Neural progenitor cell (in vitro differentiated cells): Measurements from ENCODE around the gene CRYBB3. TPM values are rescaled to one million over a fixed set of nuclear protein-coding genes. Genes with fewer than 3 reads are reported as not detected.

ENCODE experiments used
- DNase-seq: peaks from one replicate; pipeline ENCODE4 v3.0.0-alpha.2; 2016; ENCODE audit warnings: low spot score
- H2AFZ ChIP-seq: fragments of 200-600 bp; sonication (generic); replicated peaks from 2 replicates; pipeline ENCODE4 v1.6.1; 2016; ENCODE audit warnings: antibody characterized with exemption
- H3F3A ChIP-seq: fragments of 200-600 bp; sonication (generic); 2 replicates; pipeline ENCODE4 v1.6.1; 2016; ENCODE audit warnings: antibody characterized with exemption, low read depth
- H3K27ac ChIP-seq: fragments of 200-600 bp; sonication (generic); 2 replicates; pipeline ENCODE4 v1.5.1; 2016; ENCODE audit warnings: mild to moderate bottlenecking
- H3K27me3 ChIP-seq: fragments of 200-600 bp; sonication (generic); 2 replicates; pipeline ENCODE4 v1.6.1; 2016; ENCODE audit warnings: mild to moderate bottlenecking, moderate library complexity
- H3K36me3 ChIP-seq: fragments of 200-600 bp; sonication (generic); 2 replicates; pipeline ENCODE4 v1.5.1; 2016
- H3K4me1 ChIP-seq: fragments of 200-600 bp; sonication (generic); 2 replicates; pipeline ENCODE4 v1.6.1; 2016; ENCODE audit warnings: mixed run types
- H3K4me2 ChIP-seq: fragments of 200-600 bp; sonication (generic); 2 replicates; pipeline ENCODE4 v1.6.1; 2016
- H3K4me3 ChIP-seq: fragments of 200-600 bp; sonication (generic); 2 replicates; pipeline ENCODE4 v1.5.1; 2016
- H3K79me2 ChIP-seq: fragments of 200-600 bp; sonication (generic); 2 replicates; pipeline ENCODE4 v1.6.1; 2016; ENCODE audit warnings: low read depth
- H3K9ac ChIP-seq: fragments of 200-600 bp; sonication (generic); 2 replicates; pipeline ENCODE4 v1.6.1; 2016
- H3K9me3 ChIP-seq: fragments of 200-600 bp; sonication (generic); 2 replicates; pipeline ENCODE4 v1.5.1; 2016; ENCODE audit warnings: low read depth
- H4K20me1 ChIP-seq: fragments of 200-600 bp; sonication (generic); 2 replicates; pipeline ENCODE4 v1.6.1; 2016; ENCODE audit warnings: low read depth
- H3K27ac Mint-ChIP-seq: 3 replicates; pipeline ENCODE4 v1.8.0; 2021; ENCODE audit warnings: mixed read lengths
- H3K27me3 Mint-ChIP-seq: 2 replicates; pipeline ENCODE4 v1.8.0; 2022; ENCODE audit warnings: low read depth, mild to moderate bottlenecking, inconsistent platforms, moderate library complexity, mixed read lengths; ENCODE audit not compliant: insufficient read depth
- H3K36me3 Mint-ChIP-seq: 3 replicates; pipeline ENCODE4 v1.8.0; 2021; ENCODE audit warnings: mixed read lengths
- H3K4me1 Mint-ChIP-seq: 3 replicates; pipeline ENCODE4 v1.8.0; 2021; ENCODE audit warnings: mixed read lengths
- H3K4me3 Mint-ChIP-seq: 3 replicates; pipeline ENCODE4 v1.8.0; 2021; ENCODE audit warnings: mild to moderate bottlenecking, moderate library complexity, mixed read lengths
- H3K9me3 Mint-ChIP-seq: 3 replicates; pipeline ENCODE4 v1.8.0; 2020; ENCODE audit warnings: mixed read lengths
- EZH2 ChIP-seq: fragments of 200-600 bp; sonication (generic); IDR thresholded peaks from 2 replicates; pipeline ENCODE4 v1.6.1; 2017; ENCODE audit warnings: antibody characterized with exemption, mild to moderate bottlenecking, moderate library complexity
- EZH2phosphoT487 ChIP-seq: fragments of 200-600 bp; sonication (generic); IDR thresholded peaks from 2 replicates; pipeline ENCODE4 v1.6.1; 2017; ENCODE audit warnings: antibody characterized with exemption
- total RNA-seq: library from RNA; depleted of rRNA; stranded (reverse); fragments of >200 nt; gene quantifications from 2 replicates; pipeline ENCODE4 v1.2.3, GENCODE V29; 2015; ENCODE audit warnings: low replicate concordance
- TF ChIP-seq, protein P1 (sequence below): fragments of 200-600 bp; sonication (generic); IDR thresholded peaks from 2 replicates; pipeline ENCODE4 v1.5.1; 2017; ENCODE audit warnings: antibody characterized with exemption, mild to moderate bottlenecking

Gene CRYBB3
- total RNA-seq, 1 donor from 2014 or later: not detected

DNA sequence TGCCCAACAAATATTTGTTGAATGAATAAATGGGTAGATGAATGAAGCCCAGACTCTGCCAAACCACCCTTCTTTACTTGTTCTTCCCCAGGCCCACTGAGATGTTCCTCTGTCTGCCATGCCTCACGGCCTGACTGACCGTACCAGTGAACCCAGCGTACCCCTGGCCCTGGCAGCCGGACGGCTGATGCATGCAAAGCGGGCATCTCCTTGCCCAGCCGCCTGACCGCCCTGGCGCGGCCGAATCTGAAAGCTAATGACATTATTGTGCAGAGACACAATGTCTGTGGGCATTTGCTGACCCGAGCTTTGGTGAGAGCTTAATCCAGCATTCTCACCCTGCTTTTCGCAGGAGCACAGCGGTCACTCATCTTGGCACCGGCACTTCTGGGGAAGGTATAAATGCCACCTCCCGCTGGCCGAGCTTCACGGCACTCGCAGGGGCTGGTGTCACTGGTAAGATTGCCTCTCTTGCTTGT lies 19.6 kb downstream of the CRYBB3 start, which contains the start of gene CRYBB2:
Gene CRYBB2 (plus strand): TSS at position 429 of the 479 bp plus-strand sequence. CDS start 1,791 bp downstream, outside the sequence.
- H3K27me3 Mint-ChIP-seq: peaks cover 6% of the 10 kb centered on the region
- no peak for DNase-seq
- H3K27ac ChIP-seq: no peak within 1 kb of the TSS
- H4K20me1 ChIP-seq: no peaks in the 10 kb centered on the region
- peaks cover 4% of the 10 kb centered on the region for H3K9me3 Mint-ChIP-seq
- no peaks in the 10 kb centered on the region for H3K36me3 Mint-ChIP-seq
- no peak within 1 kb of the TSS for H3K4me2 ChIP-seq
- peaks cover 5% of the 10 kb centered on the region for H3K4me1 ChIP-seq
- no peaks in the 10 kb centered on the region for H3K9me3 ChIP-seq
- no peaks in the 10 kb centered on the region for H3K36me3 ChIP-seq
- no peak within 1 kb of the TSS for H3K4me3 ChIP-seq
- H2AFZ ChIP-seq: no peak within 1 kb of the TSS
- H3K9ac ChIP-seq: no peak within 1 kb of the TSS
- H3K27ac Mint-ChIP-seq: no peak within 1 kb of the TSS
- peaks cover 4% of the 10 kb centered on the region for H3K4me1 Mint-ChIP-seq
- H3K4me3 Mint-ChIP-seq: no peak within 1 kb of the TSS
- no peaks in the 10 kb centered on the region for H3K27me3 ChIP-seq
- no peaks in the 10 kb centered on the region for H3K79me2 ChIP-seq
- peaks cover 4% of the 10 kb centered on the region for H3F3A ChIP-seq
- TF ChIP-seq EZH2 (no peak), EZH2phosphoT487 (no peak)
- TF ChIP-seq, protein P1, sequence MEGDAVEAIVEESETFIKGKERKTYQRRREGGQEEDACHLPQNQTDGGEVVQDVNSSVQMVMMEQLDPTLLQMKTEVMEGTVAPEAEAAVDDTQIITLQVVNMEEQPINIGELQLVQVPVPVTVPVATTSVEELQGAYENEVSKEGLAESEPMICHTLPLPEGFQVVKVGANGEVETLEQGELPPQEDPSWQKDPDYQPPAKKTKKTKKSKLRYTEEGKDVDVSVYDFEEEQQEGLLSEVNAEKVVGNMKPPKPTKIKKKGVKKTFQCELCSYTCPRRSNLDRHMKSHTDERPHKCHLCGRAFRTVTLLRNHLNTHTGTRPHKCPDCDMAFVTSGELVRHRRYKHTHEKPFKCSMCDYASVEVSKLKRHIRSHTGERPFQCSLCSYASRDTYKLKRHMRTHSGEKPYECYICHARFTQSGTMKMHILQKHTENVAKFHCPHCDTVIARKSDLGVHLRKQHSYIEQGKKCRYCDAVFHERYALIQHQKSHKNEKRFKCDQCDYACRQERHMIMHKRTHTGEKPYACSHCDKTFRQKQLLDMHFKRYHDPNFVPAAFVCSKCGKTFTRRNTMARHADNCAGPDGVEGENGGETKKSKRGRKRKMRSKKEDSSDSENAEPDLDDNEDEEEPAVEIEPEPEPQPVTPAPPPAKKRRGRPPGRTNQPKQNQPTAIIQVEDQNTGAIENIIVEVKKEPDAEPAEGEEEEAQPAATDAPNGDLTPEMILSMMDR: no peak

DNA sequence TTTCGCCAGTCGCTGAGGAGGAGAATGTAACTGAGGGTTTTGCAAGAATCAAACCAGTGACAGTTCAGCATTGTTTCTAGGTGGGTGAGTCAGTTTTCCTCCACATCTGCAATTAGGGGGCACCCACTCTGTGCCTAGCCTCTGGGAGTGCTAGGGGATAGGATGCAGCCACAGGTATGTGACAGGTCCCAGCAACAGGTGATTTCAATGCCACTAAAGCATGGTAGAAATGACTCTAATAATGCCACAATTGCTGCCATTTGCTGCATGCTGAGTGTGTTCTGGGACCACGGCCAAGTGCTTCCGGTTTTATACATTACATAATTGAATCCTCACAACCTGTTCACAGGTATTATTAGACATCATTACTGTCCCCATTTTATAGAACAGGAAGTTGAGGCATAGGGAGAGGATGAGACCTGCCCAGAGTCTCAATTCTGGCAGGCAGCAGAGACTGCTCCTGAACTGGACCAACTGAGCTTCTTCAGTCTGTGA lies 20.3 kb downstream of the CRYBB3 start:
- Histone ChIP-seq H3K79me2 (no peaks in the 10 kb centered on the region), H2AFZ (no peak overlapping the region), H4K20me1 (no peaks in the 10 kb centered on the region), H3K9ac (no peak overlapping the region), H3K4me1 (peaks cover 5% of the 10 kb centered on the region), H3F3A (peaks cover 4% of the 10 kb centered on the region), H3K9me3 (no peaks in the 10 kb centered on the region), H3K27ac (no peak overlapping the region), H3K27me3 (no peaks in the 10 kb centered on the region), H3K4me2 (no peak overlapping the region), H3K36me3 (no peaks in the 10 kb centered on the region), H3K4me3 (no peak overlapping the region)
- no peak for TF ChIP-seq EZH2phosphoT487
- no peak for TF ChIP-seq EZH2
- TF ChIP-seq, protein P1: no peak
- no peak overlapping the region for H3K4me3 Mint-ChIP-seq
- no peaks in the 10 kb centered on the region for H3K36me3 Mint-ChIP-seq
- peaks cover 4% of the 10 kb centered on the region for H3K4me1 Mint-ChIP-seq
- peaks cover 4% of the 10 kb centered on the region for H3K9me3 Mint-ChIP-seq
- peaks cover 6% of the 10 kb centered on the region for H3K27me3 Mint-ChIP-seq
- H3K27ac Mint-ChIP-seq: no peak overlapping the region
- no peak for DNase-seq

DNA sequence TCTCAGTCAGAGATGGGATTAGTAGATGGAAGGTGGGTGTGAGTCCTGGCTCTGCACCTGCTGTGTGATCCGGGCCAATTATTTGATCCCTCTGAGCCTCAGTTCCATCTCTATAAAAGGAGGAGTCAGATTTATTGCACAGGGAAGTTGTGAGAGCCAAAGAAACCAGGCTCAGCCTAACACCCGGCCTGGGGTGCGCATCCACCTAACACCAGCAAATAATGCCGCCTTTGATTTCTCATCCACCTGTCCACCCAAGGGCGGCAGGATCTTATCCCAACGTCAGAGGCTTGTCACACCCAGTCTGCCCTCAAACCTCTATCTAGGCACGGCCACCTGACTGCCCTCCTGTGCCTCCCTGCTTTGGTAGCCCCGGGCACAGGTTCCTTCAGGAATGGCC lies 22.1 kb downstream of the CRYBB3 start:
- Histone ChIP-seq H3K4me2 (no peak overlapping the region), H3K79me2 (no peaks in the 10 kb centered on the region), H3F3A (peaks cover 4% of the 10 kb centered on the region), H3K36me3 (no peaks in the 10 kb centered on the region), H3K27ac (no peak overlapping the region), H3K4me3 (no peak overlapping the region), H3K4me1 (peaks cover 8% of the 10 kb centered on the region), H2AFZ (no peak overlapping the region), H3K9ac (no peak overlapping the region), H4K20me1 (no peaks in the 10 kb centered on the region), H3K9me3 (no peaks in the 10 kb centered on the region), H3K27me3 (no peaks in the 10 kb centered on the region)
- TF ChIP-seq EZH2phosphoT487: no peak
- TF ChIP-seq, protein P1: no peak
- no peak for TF ChIP-seq EZH2
- no peaks in the 10 kb centered on the region for H3K9me3 Mint-ChIP-seq
- H3K27me3 Mint-ChIP-seq: peaks cover 4% of the 10 kb centered on the region
- no peak overlapping the region for H3K4me3 Mint-ChIP-seq
- no peaks in the 10 kb centered on the region for H3K36me3 Mint-ChIP-seq
- peaks cover 4% of the 10 kb centered on the region for H3K4me1 Mint-ChIP-seq
- H3K27ac Mint-ChIP-seq: no peak overlapping the region
- no peak for DNase-seq
